Fibroblast of skin of abdomen (primary cell): ENCODE measurements around the gene ATP1A4.
A peak's percentile ranks its signal among the peaks of the same experiment; 100 is the strongest.

Experiments used
- DNase-seq: peaks from one replicate; pipeline ENCODE4 v3.0.0-alpha.2; 2013

The ATP1A4 gene

GRCh38 chr1:160148121-160148520, 3.3 kb upstream of the ATP1A4 start:
- no peak for DNase-seq

GRCh38 chr1:160149233-160149632, 2.2 kb upstream of the ATP1A4 start:
- peak; percentile 30 for DNase-seq

GRCh38 chr1:160149716-160150115, 1.7 kb upstream of the ATP1A4 start:
- DNase-seq = peak; percentile 75

GRCh38 chr1:160154790-160155189, 3.4 kb downstream of the ATP1A4 start:
- no peak for DNase-seq

- no peak for DNase-seq
These were observed 5.0 kb downstream of the ATP1A4 start for GRCh38 chr1:160156361-160156760.

GRCh38 chr1:160157174-160157573, 5.8 kb downstream of the ATP1A4 start:
- DNase-seq = no peak

GRCh38 chr1:160158031-160158430, 6.6 kb downstream of the ATP1A4 start:
- DNase-seq = no peak

- DNase-seq = no peak
These were observed 7.1 kb downstream of the ATP1A4 start for GRCh38 chr1:160158534-160158933.

- no peak for DNase-seq
These were observed 8.4 kb downstream of the ATP1A4 start for GRCh38 chr1:160159846-160160245.

GRCh38 chr1:160161965-160162705, 10.7 kb downstream of the ATP1A4 start:
- DNase-seq = no peak

- DNase-seq = no peak
These were observed 11.5 kb downstream of the ATP1A4 start for GRCh38 chr1:160162931-160163330.

- DNase-seq = no peak
These were observed 12.2 kb downstream of the ATP1A4 start for GRCh38 chr1:160163615-160164014.

- DNase-seq = no peak
These were observed 12.7 kb downstream of the ATP1A4 start for GRCh38 chr1:160164121-160164520.

- DNase-seq = no peak
These were observed 14.9 kb downstream of the ATP1A4 start for GRCh38 chr1:160166166-160166868.

GRCh38 chr1:160167056-160167455, 15.7 kb downstream of the ATP1A4 start:
- DNase-seq = no peak

GRCh38 chr1:160167580-160167979, 16.2 kb downstream of the ATP1A4 start:
- DNase-seq = no peak

- DNase-seq = no peak
These were observed 16.6 kb downstream of the ATP1A4 start for GRCh38 chr1:160168016-160168415.

- DNase-seq = peak; percentile 27
These were observed 17.4 kb downstream of the ATP1A4 start for GRCh38 chr1:160168609-160169369.

GRCh38 chr1:160169553-160170399, 18.4 kb downstream of the ATP1A4 start:
- no peak for DNase-seq

GRCh38 chr1:160171354-160171753, 20.0 kb downstream of the ATP1A4 start:
- DNase-seq = no peak

- no peak for DNase-seq
These were observed 20.6 kb downstream of the ATP1A4 start for GRCh38 chr1:160171980-160172379.

GRCh38 chr1:160177231-160177630, 25.8 kb downstream of the ATP1A4 start:
- no peak for DNase-seq
